Activated naive CD8-positive, alpha-beta T cell treated with anti-CD3 and anti-CD28 coated beads, Interleukin-2, amount 10 ng/mL, durations not matched to agents 7 days and 5 days (primary cell): ENCODE results near the gene SPATA12. TPM values are rescaled to one million over a fixed set of nuclear protein-coding genes. Genes with fewer than 3 reads are reported as not detected.

Experiments used
- ATAC-seq: fragments of 150-1000 bp; cut with Tn5 transposase; one replicate; pipeline ENCODE4 v1.10.0; 2021; ENCODE audit warnings: low read depth, moderate library complexity
- POLR2A ChIA-PET: fragments of 350-600 bp; sonication (Branson Sonifier 250); formaldehyde crosslinking; loops from one replicate; lab custom pipeline; 2021; ENCODE audit warnings: antibody characterized with exemption; lab: Charles Lee
- DNase-seq: peaks from one replicate; pipeline ENCODE4 v3.0.0; 2021
- H3K27ac Mint-ChIP-seq: one replicate; pipeline ENCODE4 v1.8.0; 2022; ENCODE audit warnings: mild to moderate bottlenecking, mixed read lengths
- H3K27me3 Mint-ChIP-seq: one replicate; pipeline ENCODE4 v1.8.0; 2022; ENCODE audit warnings: mild to moderate bottlenecking, moderate library complexity, mixed read lengths
- H3K36me3 Mint-ChIP-seq: one replicate; pipeline ENCODE4 v1.8.0; 2021; ENCODE audit warnings: mild to moderate bottlenecking, mixed read lengths
- H3K4me1 Mint-ChIP-seq: one replicate; pipeline ENCODE4 v1.8.0; 2021; ENCODE audit warnings: mixed read lengths
- H3K4me3 Mint-ChIP-seq: one replicate; pipeline ENCODE4 v1.8.0; 2022; ENCODE audit warnings: mild to moderate bottlenecking, moderate library complexity, mixed read lengths
- H3K9me3 Mint-ChIP-seq: one replicate; pipeline ENCODE4 v1.8.0; 2021; ENCODE audit warnings: mixed read lengths
- total RNA-seq, 2 experiments: library from RNA; stranded (reverse); gene quantifications; one replicate each; pipeline ENCODE4 v1.2.3, GENCODE V29; 2021

Gene SPATA12
- total RNA-seq, 2 experiments from 2014 or later = not detected

DNA sequence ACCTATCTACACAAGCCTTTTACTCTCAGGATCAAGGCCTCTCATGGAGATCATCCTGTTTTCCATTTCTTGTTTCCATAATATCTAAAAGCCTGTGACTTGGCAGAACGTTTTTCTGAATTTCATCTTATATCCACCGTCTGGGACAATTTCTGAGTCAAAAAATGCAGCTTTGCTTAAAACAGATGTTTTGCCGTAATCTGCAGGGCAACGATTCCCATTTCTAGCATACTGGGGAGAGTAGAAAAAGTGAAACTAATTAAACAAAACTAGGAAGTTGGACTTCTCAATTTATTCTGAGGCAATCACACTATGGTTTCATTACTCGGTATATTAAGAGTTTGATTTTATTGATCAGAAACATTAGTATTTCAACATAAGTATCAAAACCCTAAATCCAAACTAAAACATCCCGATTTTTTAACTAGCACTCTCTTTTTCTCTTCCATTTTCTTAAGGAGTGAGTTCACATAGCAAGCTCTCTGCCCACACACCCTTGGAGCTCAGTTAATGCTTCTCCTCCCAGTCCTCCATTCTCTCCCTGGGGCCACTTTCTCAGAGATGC is 33.6 kb downstream of the SPATA12 start:
- Mint-ChIP-seq H3K4me3 (no peak overlapping the region), H3K36me3 (no peaks in the 10 kb centered on the region), H3K9me3 (no peaks in the 10 kb centered on the region), H3K4me1 (no peaks in the 10 kb centered on the region), H3K27ac (no peak overlapping the region), H3K27me3 (peaks cover 8% of the 10 kb centered on the region)
- DNase-seq = no peak
- POLR2A ChIA-PET = no interaction called here
- no peak for ATAC-seq

DNA sequence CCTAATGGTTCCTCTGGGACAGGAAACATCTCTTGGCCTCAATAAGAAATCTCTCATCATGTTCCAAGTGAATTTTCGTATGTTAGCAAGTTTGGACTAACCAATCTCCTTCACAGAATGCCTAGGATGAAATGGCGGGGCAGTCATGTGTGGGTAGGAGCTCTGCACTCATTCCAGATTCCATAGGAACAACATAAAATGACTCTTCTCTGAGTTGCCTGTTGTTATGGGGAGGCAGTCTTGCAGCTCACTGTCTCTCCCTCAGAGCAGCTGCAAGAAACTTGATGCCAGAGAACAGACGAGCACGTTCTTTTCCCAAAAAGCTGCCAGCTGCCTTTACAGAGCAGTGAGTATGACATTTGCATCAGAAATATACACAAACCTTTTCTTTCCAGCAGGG is 34.1 kb downstream of the SPATA12 start:
- H3K36me3 Mint-ChIP-seq = no peaks in the 10 kb centered on the region
- H3K27ac Mint-ChIP-seq = no peak overlapping the region
- H3K9me3 Mint-ChIP-seq = no peaks in the 10 kb centered on the region
- H3K27me3 Mint-ChIP-seq = peaks cover 11% of the 10 kb centered on the region
- no peak overlapping the region for H3K4me3 Mint-ChIP-seq
- ATAC-seq (no peak), DNase-seq (no peak)
- POLR2A ChIA-PET = no interaction called here
- no peaks in the 10 kb centered on the region for H3K4me1 Mint-ChIP-seq

DNA sequence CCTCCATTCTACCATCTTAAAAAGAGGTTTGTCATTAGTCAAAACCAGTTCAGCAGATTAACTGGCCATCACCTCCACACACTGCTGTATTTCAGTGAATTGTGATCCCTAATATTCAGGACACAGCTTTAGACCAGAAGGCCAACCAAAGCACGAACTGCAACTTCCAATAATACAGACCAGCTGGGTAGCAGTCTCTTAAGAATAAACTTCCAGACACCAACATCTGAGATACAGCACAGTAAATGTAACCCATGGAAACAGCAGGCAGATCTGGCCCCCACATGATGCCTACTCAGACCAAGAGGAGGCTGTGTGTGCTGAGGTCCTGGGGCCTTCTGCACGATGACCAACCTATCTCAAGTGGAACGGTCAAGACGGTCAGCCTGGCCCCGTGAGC is 34.9 kb downstream of the SPATA12 start:
- Mint-ChIP-seq H3K36me3 (no peaks in the 10 kb centered on the region), H3K4me3 (no peak overlapping the region), H3K4me1 (no peaks in the 10 kb centered on the region), H3K27me3 (peaks cover 11% of the 10 kb centered on the region), H3K9me3 (no peaks in the 10 kb centered on the region), H3K27ac (no peak overlapping the region)
- no peak for ATAC-seq
- no peak for DNase-seq
- POLR2A ChIA-PET = no interaction called here

DNA sequence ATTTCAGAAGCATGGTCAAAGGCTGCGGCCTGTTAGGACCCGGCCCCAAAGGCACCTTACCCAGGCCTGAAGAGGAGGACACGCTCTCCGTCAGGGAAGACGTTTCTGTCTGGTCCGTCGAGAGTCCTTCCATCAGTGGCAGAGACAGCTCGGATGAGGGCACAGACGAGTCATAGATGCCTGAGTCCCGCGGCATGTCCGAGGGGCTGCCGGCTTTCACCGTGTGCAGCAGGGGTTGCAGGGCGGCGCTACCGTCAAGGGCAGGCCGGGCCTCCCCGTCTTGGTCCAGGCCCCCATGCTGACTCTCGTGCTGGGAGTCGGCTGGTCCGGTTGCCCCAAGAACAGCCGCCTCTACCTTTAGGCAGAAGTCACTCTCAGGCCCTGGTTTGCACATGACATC is 37.1 kb downstream of the SPATA12 start:
- no peak for ATAC-seq
- POLR2A ChIA-PET = no interaction called here

DNA sequence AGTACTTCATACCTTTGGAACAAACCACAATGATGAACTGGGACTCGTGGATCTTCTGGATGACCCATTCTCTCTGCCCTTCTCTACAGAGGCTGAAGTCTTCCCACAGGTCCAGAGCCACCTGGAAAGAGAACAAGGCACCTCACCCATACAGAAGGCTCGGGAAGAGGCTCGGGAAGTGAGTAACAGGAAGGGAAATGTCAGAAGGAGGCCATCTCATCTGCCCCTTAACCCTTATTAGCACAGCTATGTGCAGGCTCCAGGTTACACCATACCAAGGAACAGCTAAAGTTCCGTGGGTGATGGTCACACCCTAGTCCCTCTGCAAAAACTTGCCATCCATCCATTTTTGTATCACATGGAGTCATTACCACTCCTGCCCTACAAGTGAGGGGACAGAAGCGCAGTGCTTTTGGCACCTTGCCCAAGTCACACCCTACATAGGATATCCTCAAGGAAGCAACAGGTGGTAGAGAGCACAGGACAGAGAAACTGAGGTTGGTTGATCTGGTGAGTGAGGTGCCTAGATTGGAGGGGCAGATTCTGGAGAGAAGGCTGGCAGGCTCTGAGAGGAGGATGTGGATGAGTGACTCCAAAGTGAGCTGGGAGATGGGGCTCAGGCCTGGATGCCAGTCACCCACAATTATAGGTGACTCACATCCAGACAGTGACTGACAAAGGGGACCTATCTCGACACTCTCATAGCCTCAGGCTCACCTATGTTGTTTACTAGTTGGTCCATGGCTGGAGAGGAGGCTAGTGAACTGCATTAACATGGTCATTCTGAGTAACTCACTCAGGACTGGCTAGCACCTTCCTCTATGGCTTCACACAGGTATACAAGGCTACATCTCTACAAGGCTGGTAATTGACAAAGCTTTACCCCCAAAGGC is 38.2 kb downstream of the SPATA12 start:
- H3K36me3 Mint-ChIP-seq = no peaks in the 10 kb centered on the region
- no peak overlapping the region for H3K4me3 Mint-ChIP-seq
- ATAC-seq = no peak
- POLR2A ChIA-PET = no interaction called here
- DNase-seq = no peak
- no peaks in the 10 kb centered on the region for H3K9me3 Mint-ChIP-seq
- H3K27me3 Mint-ChIP-seq = peaks cover 8% of the 10 kb centered on the region
- H3K4me1 Mint-ChIP-seq = no peaks in the 10 kb centered on the region
- no peak overlapping the region for H3K27ac Mint-ChIP-seq

More for the DNA sequence above, 37.1 kb downstream of the SPATA12 start:
- Mint-ChIP-seq H3K4me3 (no peak overlapping the region), H3K27ac (no peak overlapping the region), H3K9me3 (no peaks in the 10 kb centered on the region), H3K36me3 (no peaks in the 10 kb centered on the region), H3K27me3 (peaks cover 5% of the 10 kb centered on the region), H3K4me1 (no peaks in the 10 kb centered on the region)
- DNase-seq = no peak

DNA sequence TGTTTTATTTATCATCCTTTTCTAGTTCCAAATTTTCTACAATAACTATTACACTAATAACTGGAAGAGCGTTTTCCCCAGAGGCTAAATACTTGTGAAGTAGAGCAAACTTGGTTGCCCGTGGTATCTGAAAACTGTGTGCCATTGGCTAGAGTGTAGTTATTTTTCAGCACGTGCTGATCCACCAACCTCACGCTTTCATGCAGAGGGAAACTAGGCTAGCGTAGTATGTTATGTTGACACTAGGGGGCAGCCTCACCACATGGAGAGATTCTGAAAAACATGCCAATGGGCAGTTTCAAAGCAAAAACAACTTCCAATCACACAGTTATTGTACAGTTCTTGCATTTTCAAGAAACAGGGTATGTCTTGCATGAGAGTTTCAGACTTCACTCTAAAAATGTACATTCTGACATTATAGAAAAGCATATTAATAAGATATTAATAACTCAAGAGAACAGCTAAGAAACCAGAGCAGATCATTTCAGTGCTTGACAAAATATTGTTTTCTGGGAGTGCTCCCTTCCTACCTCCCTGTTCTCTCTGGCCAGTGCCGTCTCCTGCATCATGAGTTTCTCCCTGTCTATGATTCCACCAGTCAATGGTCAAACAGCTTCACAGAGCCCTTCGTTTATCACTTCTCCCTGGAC is 39.7 kb downstream of the SPATA12 start:
- ATAC-seq (peak; percentile 61), DNase-seq (peak; percentile 43)
- H3K36me3 Mint-ChIP-seq = no peaks in the 10 kb centered on the region
- peaks cover 8% of the 10 kb centered on the region for H3K27me3 Mint-ChIP-seq
- no peak overlapping the region for H3K4me3 Mint-ChIP-seq
- POLR2A ChIA-PET = no interaction called here
- no peak overlapping the region for H3K27ac Mint-ChIP-seq
- H3K4me1 Mint-ChIP-seq = no peaks in the 10 kb centered on the region
- no peaks in the 10 kb centered on the region for H3K9me3 Mint-ChIP-seq

DNA sequence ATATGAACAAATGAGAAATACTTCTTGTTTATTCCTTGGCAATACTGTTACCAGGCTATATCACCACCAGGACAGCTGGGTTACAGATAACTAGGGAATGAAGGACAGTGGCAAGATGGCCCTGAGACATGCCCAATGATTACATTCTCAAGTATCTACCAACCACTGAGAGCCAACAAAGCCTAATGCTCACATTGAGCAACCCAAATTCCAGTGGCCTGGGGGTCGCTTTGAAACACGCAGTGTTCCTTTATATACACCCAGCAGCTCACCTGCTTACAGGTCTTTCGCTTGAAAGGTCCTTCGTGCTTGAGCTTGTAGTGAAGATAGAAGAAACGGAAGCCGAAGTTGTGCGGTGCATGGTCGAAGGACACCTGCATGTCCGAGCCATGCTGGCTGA is 45.1 kb downstream of the SPATA12 start:
- DNase-seq (no peak), ATAC-seq (no peak)
- Mint-ChIP-seq H3K4me1 (no peaks in the 10 kb centered on the region), H3K27me3 (peaks cover 8% of the 10 kb centered on the region), H3K9me3 (no peaks in the 10 kb centered on the region), H3K27ac (no peak overlapping the region), H3K4me3 (no peak overlapping the region), H3K36me3 (no peaks in the 10 kb centered on the region)
- POLR2A ChIA-PET = no interaction called here

DNA sequence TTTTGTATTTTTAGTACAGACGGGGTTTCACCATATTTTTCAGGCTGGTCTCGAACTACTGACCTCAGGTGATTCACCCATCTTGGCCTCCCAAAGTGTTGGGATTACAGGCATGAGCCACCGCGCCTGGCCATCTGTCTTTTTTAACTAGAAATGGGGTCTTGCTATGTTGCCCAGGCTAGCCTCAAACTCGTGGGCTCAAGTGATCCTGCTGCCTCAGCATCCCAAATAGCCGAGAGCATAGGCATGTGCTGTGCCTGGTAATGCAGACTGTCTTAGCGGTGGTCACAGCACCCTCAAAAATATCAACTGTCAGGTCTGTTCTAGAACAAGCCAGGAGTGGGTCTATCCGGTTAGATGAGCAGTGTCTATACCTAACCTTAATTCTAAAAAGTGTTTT is 48.2 kb downstream of the SPATA12 start:
- peaks cover 3% of the 10 kb centered on the region for H3K27me3 Mint-ChIP-seq
- H3K9me3 Mint-ChIP-seq = no peaks in the 10 kb centered on the region
- POLR2A ChIA-PET = no interaction called here
- DNase-seq (no peak), ATAC-seq (no peak)
- H3K4me3 Mint-ChIP-seq = no peak overlapping the region
- peaks cover 4% of the 10 kb centered on the region for H3K4me1 Mint-ChIP-seq
- H3K36me3 Mint-ChIP-seq = no peaks in the 10 kb centered on the region
- no peak overlapping the region for H3K27ac Mint-ChIP-seq

DNA sequence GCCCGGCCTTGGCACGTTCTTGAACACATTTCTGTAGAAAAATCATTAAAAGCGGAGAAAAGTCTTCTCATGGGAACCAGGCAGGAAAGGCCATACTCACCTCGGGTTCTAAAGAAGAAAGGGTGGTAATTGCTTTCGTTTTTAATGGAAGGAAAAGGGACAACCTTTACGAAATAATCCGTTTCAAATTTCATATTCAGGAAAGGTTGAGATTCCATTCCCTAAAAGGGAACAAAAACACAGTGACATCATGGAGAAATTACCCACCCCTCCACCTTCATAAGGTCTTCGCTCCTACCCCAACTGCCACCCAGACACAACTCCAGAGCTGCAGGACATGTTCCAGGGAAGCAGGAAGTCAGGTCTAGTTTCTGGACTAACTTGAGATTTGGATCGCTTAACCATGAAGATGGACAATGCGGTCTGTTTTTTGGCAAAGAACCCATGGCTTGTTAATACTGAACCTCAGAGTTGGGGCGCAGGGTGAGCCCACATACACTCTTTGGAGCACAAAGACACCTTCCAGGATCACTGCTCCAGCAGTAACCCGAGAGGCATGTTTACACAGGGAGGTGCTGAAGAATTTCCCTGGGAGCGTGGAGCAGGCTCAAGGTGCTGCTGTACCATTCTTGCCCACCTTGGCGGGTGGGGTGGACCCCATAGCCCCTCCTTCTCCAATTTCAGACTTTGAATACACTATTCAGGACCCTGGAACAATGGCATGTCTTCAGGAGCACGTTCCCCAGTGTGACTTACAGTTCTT is 49.2 kb downstream of the SPATA12 start:
- Mint-ChIP-seq H3K36me3 (no peaks in the 10 kb centered on the region), H3K4me1 (peaks cover 4% of the 10 kb centered on the region), H3K27ac (no peak overlapping the region), H3K9me3 (no peaks in the 10 kb centered on the region), H3K4me3 (no peak overlapping the region), H3K27me3 (peaks cover 3% of the 10 kb centered on the region)
- no peak for DNase-seq
- ATAC-seq = no peak
- POLR2A ChIA-PET = no interaction called here

DNA sequence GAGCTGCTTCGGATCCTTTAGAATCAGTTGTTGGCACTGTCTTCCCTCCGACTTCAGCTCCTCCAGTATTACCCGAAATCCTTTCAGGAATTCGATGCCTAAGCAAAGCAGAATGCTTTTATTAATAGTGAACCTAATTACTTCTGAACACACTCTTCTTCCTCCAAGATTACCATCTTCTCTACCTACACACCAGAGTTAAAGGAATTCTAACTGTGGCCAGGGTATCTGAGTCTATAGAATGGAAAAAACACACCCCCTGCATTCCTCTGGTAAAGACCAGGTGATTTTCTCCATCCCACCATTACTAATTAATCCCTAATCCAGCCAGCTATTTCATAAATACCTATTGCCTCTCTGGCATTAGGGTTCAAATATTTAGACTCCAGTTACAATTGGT is 49.8 kb downstream of the SPATA12 start:
- H3K27ac Mint-ChIP-seq = no peak overlapping the region
- H3K4me3 Mint-ChIP-seq = no peak overlapping the region
- DNase-seq (no peak), ATAC-seq (no peak)
- no peaks in the 10 kb centered on the region for H3K9me3 Mint-ChIP-seq
- POLR2A ChIA-PET = no interaction called here
- peaks cover 4% of the 10 kb centered on the region for H3K27me3 Mint-ChIP-seq
- H3K36me3 Mint-ChIP-seq = no peaks in the 10 kb centered on the region
- H3K4me1 Mint-ChIP-seq = peaks cover 4% of the 10 kb centered on the region

DNA sequence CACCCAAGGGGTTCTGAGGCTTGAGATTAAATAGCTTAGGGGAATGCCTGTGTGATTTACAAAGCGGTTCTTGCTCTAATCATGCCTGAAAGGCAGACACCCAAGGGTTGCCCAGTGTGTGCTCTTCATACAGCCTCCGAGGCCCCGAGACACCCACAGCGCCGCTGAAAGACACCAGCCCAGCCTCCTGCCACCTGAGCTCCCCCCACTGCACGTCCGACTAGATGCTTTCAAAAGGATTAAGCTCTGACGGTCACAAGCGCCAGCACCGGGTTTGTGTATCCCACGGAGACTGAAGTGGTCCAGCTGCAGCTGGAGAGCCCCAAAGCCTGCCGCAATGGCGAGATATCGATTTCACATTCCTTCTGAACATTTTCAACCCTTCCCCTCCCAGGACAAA is 50.3 kb downstream of the SPATA12 start:
- H3K36me3 Mint-ChIP-seq = no peaks in the 10 kb centered on the region
- H3K27me3 Mint-ChIP-seq = peaks cover 8% of the 10 kb centered on the region
- POLR2A ChIA-PET = no interaction called here
- no peak overlapping the region for H3K27ac Mint-ChIP-seq
- no peaks in the 10 kb centered on the region for H3K9me3 Mint-ChIP-seq
- DNase-seq (no peak), ATAC-seq (no peak)
- no peak overlapping the region for H3K4me3 Mint-ChIP-seq
- peaks cover 4% of the 10 kb centered on the region for H3K4me1 Mint-ChIP-seq

DNA sequence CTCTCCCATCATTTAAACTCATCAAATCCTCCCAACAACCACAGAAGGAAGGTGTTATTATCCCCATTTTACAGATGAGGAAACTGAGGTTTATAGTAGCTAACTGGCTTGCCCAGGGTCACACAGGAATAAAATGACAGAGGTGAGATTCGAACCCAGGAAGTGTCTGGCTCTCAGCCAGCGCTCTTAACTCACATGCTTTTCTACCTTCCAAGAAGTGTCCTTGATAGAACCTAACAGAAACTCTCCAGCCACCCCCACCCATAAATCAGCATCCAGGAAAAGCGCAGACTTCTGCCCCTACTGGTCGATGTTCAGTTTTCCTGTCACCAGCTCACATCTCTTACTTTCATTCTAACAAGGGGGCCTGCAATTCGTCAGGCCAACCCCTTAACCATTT is 51.7 kb downstream of the SPATA12 start:
- Mint-ChIP-seq H3K27ac (no peak overlapping the region), H3K36me3 (no peaks in the 10 kb centered on the region), H3K4me3 (no peak overlapping the region), H3K9me3 (no peaks in the 10 kb centered on the region), H3K4me1 (peaks cover 4% of the 10 kb centered on the region), H3K27me3 (peaks cover 14% of the 10 kb centered on the region)
- POLR2A ChIA-PET = no interaction called here
- ATAC-seq (no peak), DNase-seq (no peak)

DNA sequence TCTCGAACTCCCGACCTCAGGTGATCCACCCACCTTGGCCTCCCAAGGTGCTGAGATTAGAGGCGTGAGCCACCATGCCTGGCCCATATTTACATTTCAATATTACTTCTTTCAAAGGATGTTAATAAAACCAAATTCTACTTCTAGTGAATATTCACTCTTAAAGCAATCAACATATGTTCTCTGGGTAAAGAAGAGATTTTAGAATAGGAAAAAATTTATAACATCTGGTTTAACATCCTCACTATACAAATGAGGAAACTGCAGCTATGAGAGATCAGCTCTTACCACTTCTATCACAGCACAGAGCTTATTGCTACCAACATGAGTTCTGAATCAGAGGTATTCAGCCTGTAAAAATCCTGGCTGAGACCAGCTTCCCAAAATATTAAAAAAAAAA is 56.0 kb downstream of the SPATA12 start:
- Mint-ChIP-seq H3K27ac (no peak overlapping the region), H3K36me3 (no peaks in the 10 kb centered on the region), H3K4me1 (peaks cover 4% of the 10 kb centered on the region), H3K9me3 (no peaks in the 10 kb centered on the region), H3K4me3 (no peak overlapping the region), H3K27me3 (peaks cover 18% of the 10 kb centered on the region)
- POLR2A ChIA-PET = interaction anchor here (0.7 kb wide), 1 partner anchor 718 kb away, joined by 3 read pairs; no protein-coding TSS in a partner anchor
- no peak for DNase-seq
- no peak for ATAC-seq
